Urinary bladder (tissue), 4 donors: ENCODE measurements around the gene N4BP3. TPM values are rescaled to one million over a fixed set of nuclear protein-coding genes. Genes with fewer than 3 reads are reported as not detected.
A peak's percentile ranks its signal among the peaks of the same experiment; 100 is the strongest.
"Not testable (repeated sequence)": the region's sequence is repeated elsewhere in the genome, so short reads cannot be mapped to it uniquely, and the experiment has no call there.

ENCODE experiments used
- DNase-seq: peaks from one replicate; pipeline ENCODE4 v3.0.0-alpha.2; 2015; ENCODE audit errors: extremely low spot score
- H3K27ac ChIP-seq: one replicate; pipeline ENCODE4 v1.5.1; 2013; ENCODE audit warnings: low read depth, mild to moderate bottlenecking, moderate library complexity
- H3K36me3 ChIP-seq: one replicate; pipeline ENCODE4 v1.6.1; 2013; ENCODE audit warnings: mild to moderate bottlenecking, moderate library complexity; ENCODE audit not compliant: insufficient read depth
- H3K4me1 ChIP-seq: one replicate; pipeline ENCODE4 v1.6.1; 2013; ENCODE audit warnings: mild to moderate bottlenecking, moderate library complexity; ENCODE audit not compliant: insufficient read depth
- H3K4me3 ChIP-seq: one replicate; pipeline ENCODE4 v1.5.1; 2013; ENCODE audit warnings: low read depth, low read length
- WGBS: extraction: QIAGEN DNeasy Blood & Tissue Kit; methylation state at CpG from one replicate; pipeline ENCODE4 v1.1.7; 2013; 5-methylcytosine and 5-hydroxymethylcytosine counted together
- polyA plus RNA-seq: library from polyadenylated mRNA; stranded (reverse); fragments of 200-250 nt; gene quantifications from one replicate; pipeline ENCODE4 v1.2.3, GENCODE V29; 2013
- total RNA-seq: library from RNA; depleted of rRNA; stranded (reverse); fragments of >200 nt; gene quantifications from one replicate; pipeline ENCODE4 v1.2.3, GENCODE V29; 2014
- donor health status: healthy with polysubstance abuse.
- donor health status: healthy.

N4BP3 gene, protein sequence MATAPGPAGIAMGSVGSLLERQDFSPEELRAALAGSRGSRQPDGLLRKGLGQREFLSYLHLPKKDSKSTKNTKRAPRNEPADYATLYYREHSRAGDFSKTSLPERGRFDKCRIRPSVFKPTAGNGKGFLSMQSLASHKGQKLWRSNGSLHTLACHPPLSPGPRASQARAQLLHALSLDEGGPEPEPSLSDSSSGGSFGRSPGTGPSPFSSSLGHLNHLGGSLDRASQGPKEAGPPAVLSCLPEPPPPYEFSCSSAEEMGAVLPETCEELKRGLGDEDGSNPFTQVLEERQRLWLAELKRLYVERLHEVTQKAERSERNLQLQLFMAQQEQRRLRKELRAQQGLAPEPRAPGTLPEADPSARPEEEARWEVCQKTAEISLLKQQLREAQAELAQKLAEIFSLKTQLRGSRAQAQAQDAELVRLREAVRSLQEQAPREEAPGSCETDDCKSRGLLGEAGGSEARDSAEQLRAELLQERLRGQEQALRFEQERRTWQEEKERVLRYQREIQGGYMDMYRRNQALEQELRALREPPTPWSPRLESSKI
- total RNA-seq = 4.2 TPM
- polyA plus RNA-seq = 2.4 TPM

DNA sequence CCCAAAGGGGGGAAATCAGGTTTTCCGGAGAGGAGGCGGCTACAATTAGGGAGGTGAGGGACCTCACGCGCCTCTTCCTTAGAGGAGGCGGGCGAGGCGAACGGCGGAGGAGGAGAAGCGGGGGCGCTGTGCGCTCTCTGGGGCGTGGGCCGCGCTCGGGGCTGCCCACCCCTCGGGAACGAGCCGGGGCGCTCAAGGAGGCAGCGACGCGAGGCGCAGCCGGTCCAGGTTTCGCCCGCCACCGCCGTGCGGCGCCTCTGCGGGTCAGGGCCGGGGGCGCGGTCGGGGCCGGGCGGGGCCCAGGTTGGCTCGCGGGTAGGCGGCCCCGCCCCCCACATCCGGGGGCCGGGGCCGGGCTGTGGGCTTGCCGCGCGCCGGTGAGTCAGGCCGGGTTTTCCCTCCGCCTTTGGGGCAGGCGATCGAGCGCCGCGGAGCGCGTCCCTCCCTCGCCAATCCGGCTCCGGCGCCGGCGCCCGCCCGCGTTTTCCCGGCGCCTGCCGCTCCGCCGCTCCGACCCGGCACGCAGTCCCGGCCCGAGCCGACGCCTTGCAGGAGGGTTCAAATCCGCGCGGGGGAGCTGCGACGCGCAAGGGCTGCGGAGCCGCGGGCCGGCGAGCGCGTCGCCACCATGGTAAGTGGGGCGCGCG lies at the start of gene N4BP3:
N4BP3 (plus strand) TSS at position 392 of the 647 bp plus-strand sequence. CDS start 6,052 bp downstream, outside the sequence.
- 1% methylated on average over 95 of the region's 96 CpGs for WGBS
- no peak within 1 kb of the TSS for H3K27ac ChIP-seq

DNA sequence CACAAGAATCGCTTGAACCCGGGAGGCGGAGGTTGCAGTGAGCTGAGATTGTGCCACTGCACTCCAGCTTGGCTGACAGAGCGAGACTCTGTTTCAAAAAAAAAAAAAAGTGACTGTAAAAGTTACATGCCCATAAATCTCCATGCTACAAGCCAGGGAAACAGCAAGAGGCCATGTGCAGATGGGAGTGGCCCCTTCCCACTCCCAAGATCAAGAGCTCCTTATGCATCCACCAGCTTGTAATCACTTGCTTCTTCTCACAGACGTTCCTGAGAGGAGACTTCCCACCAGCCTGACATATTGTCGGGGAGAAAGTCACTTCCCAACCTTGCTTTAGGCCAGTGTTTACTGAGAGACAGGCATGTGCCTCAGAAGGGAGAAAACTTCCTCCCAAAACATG lies 45.6 kb upstream of the N4BP3 start:
- no peaks in the 10 kb centered on the region for H3K36me3 ChIP-seq
- H3K4me3 ChIP-seq = no peak overlapping the region
- no peak for DNase-seq
- no peaks in the 10 kb centered on the region for H3K4me1 ChIP-seq
- WGBS = 59% methylated on average over 6 of the region's 6 CpGs
- H3K27ac ChIP-seq = no peak overlapping the region

More for the DNA sequence above, at the start of gene N4BP3:
- peak within 1 kb of the TSS; percentile 43 for H3K4me3 ChIP-seq
- no peaks in the 10 kb centered on the region for H3K36me3 ChIP-seq
- no peaks in the 10 kb centered on the region for H3K4me1 ChIP-seq
- DNase-seq = no peak

DNA sequence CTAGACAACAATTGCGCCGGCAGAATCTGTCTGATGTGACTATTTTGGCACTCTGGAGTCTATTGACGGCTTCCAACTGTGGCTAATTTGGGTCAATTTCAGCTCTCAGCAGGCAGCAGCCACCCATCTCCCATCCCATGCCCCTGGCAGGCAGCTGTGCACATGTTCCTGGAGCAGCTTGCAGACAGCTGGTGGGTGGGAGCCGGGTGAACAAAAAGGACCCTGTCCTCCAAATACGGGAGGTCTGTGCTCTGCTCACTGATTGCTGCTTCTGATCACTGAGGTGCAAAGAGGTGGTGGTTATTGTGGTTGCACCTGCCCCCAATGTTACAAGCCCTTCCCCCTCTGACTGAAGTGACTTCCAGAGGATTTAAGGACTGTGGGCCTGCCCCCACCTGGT lies 45.0 kb upstream of the N4BP3 start:
- Histone ChIP-seq H3K4me1 (no peaks in the 10 kb centered on the region), H3K4me3 (no peak overlapping the region), H3K36me3 (no peaks in the 10 kb centered on the region), H3K27ac (no peak overlapping the region)
- no peak for DNase-seq
- 33% methylated on average over 5 of the region's 5 CpGs for WGBS

DNA sequence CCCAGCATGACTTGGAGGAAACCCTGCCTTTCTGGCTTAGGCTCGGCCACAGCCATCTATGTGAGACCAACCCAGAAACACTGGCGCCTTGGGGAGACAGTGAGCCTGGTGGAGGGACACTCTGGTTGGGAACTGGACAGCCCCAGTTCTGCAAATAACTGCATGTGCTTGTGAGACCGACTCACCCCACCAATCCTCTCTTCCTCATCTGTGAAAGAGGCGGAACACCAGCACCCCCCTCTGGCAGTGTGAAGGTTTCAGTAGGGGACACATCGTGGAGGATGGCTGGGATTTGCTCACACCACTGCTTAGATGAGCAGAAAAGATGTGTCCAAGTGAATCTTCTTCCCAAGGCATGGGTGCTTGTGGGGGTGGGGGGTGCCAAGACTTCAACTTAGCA lies 43.4 kb upstream of the N4BP3 start:
- WGBS = 39% methylated on average over 5 of the region's 5 CpGs
- no peak for DNase-seq
- H3K4me3 ChIP-seq = no peak overlapping the region
- no peaks in the 10 kb centered on the region for H3K36me3 ChIP-seq
- H3K4me1 ChIP-seq = no peaks in the 10 kb centered on the region
- no peak overlapping the region for H3K27ac ChIP-seq

- 68% methylated on average over 4 of the region's 4 CpGs for WGBS
- no peak overlapping the region for H3K4me3 ChIP-seq
- H3K4me1 ChIP-seq = no peaks in the 10 kb centered on the region
- no peak overlapping the region for H3K27ac ChIP-seq
- no peaks in the 10 kb centered on the region for H3K36me3 ChIP-seq
- no peak for DNase-seq
Observed at GRCh38 chr5:178071108-178071507, 42.2 kb upstream of the N4BP3 start.

GRCh38 chr5:178072749-178073148 lies 40.6 kb upstream of the N4BP3 start:
- Histone ChIP-seq H3K4me1 (no peaks in the 10 kb centered on the region), H3K27ac (no peak overlapping the region), H3K4me3 (no peak overlapping the region), H3K36me3 (no peaks in the 10 kb centered on the region)
- WGBS = 83% methylated on average over 10 of the region's 10 CpGs
- no peak for DNase-seq

- Histone ChIP-seq H3K27ac (no peak overlapping the region), H3K36me3 (no peaks in the 10 kb centered on the region), H3K4me3 (no peak overlapping the region), H3K4me1 (no peaks in the 10 kb centered on the region)
- DNase-seq = no peak
- 33% methylated on average over 14 of the region's 14 CpGs for WGBS
Observed at GRCh38 chr5:178074266-178074952, 38.9 kb upstream of the N4BP3 start.

- not testable (repeated sequence) for H3K4me1 ChIP-seq, H3K4me3 ChIP-seq, H3K27ac ChIP-seq, H3K36me3 ChIP-seq, DNase-seq
- 96% methylated on average over 4 of the region's 4 CpGs for WGBS
Observed at GRCh38 chr5:178076965-178077364, 36.4 kb upstream of the N4BP3 start.

DNA sequence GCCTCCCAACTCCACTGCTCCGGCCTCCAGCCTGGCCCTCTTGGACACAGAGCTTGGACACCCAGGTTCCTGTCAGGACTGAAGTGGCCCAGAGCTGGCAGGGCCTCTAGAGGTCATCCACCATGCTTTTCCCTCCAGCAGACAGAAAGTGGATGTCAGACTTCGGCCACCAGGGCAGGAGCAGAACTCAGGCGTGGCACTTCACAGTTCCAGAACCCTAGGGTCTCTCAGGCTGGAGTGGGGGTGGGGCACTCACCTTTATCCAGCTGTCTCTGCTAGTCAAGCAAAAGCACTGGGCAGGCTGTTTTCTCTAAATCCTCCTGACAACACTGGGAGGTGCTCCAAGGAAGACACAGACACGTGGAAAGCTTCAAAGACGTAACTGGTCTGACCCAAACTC lies 35.6 kb upstream of the N4BP3 start:
- no peak for DNase-seq
- Histone ChIP-seq H3K36me3 (no peaks in the 10 kb centered on the region), H3K4me1 (no peaks in the 10 kb centered on the region), H3K27ac (no peak overlapping the region), H3K4me3 (no peak overlapping the region)
- 69% methylated on average over 5 of the region's 5 CpGs for WGBS

- no peak for DNase-seq
- 75% methylated on average over 22 of the region's 22 CpGs for WGBS
- Histone ChIP-seq H3K27ac (no peak overlapping the region), H3K4me3 (no peak overlapping the region), H3K4me1 (no peaks in the 10 kb centered on the region), H3K36me3 (no peaks in the 10 kb centered on the region)
Observed at GRCh38 chr5:178078197-178079010, 34.9 kb upstream of the N4BP3 start.

DNA sequence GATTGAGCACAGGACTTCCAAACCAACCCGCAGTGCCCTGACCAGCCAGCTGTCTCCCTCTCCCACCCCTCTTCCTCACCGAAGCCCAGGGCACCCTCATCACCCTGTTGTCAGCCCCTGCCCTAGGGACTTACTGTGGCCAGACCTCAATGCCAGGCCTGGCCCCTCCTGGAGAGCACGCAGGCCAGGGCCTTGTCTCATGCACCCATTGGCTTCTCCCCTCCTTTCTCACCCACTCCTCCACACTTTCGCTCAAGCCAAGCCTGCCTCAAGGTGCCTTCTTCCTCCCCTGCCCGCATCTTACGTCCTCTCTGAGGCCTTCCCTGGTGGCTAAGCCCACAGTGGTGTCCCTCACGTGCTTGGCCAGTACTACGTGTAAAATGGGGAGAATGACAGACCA lies 33.3 kb upstream of the N4BP3 start:
- no peak overlapping the region for H3K27ac ChIP-seq
- H3K4me3 ChIP-seq = no peak overlapping the region
- 85% methylated on average over 8 of the region's 8 CpGs for WGBS
- no peak for DNase-seq
- no peaks in the 10 kb centered on the region for H3K36me3 ChIP-seq
- no peaks in the 10 kb centered on the region for H3K4me1 ChIP-seq

- H3K27ac ChIP-seq = no peak overlapping the region
Observed at GRCh38 chr5:178080618-178081410, 32.5 kb upstream of the N4BP3 start.

More at GRCh38 chr5:178080618-178081410, 32.5 kb upstream of the N4BP3 start:
- Histone ChIP-seq H3K4me1 (no peaks in the 10 kb centered on the region), H3K36me3 (no peaks in the 10 kb centered on the region), H3K4me3 (no peak overlapping the region)
- 65% methylated on average over 9 of the region's 9 CpGs for WGBS
- DNase-seq = no peak
